Measurements from ENCODE around the gene CACNA1I.
"Not testable (repeated sequence)": the region's sequence is repeated elsewhere in the genome, so short reads cannot be mapped to it uniquely, and the experiment has no call there.

CACNA1I gene

DNA sequence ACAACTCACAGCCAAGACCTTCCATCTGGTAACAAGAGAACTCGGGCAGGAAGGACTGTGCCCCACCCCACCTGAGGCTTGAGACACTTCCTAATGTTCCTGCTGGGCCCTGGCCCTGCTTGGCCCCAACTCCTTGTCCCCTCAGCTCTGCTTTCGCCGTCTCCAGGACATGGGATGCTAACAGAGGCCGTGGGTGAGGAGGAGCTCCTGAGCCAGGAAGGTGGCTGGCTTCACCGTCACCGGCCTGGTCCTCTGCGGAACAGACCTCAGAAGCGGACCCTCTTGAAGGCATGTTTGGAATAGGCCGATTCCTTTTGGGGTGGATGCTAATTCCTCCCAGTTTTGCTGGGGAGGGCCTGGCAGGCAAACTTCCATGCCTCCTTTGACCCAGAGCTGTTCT, 154.3 kb downstream of the CACNA1I start:
- no peak for DNase-seq

GRCh38 chr22:39725351-39726035, 154.9 kb downstream of the CACNA1I start:
- no peak for DNase-seq

DNA sequence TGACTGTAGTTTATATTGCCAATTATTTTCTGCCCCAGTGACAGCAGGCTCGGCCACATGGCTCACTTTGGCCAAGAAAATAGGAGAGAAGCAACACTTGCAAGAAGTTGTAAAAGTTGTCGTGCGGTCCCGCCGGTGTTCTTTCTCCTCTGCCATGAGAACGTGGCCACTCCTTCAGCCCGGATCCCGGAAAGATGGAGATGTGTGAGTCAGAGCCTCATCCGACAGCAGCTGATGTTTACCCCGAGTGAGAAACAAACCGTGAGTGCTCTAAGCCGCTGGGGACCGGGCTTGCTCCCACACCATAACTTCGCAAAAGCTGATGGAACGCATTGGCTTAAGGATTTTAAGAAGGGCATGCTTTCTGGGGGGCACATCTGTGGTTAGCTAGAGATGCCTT, 157.0 kb downstream of the CACNA1I start:
- DNase-seq: no peak

DNA sequence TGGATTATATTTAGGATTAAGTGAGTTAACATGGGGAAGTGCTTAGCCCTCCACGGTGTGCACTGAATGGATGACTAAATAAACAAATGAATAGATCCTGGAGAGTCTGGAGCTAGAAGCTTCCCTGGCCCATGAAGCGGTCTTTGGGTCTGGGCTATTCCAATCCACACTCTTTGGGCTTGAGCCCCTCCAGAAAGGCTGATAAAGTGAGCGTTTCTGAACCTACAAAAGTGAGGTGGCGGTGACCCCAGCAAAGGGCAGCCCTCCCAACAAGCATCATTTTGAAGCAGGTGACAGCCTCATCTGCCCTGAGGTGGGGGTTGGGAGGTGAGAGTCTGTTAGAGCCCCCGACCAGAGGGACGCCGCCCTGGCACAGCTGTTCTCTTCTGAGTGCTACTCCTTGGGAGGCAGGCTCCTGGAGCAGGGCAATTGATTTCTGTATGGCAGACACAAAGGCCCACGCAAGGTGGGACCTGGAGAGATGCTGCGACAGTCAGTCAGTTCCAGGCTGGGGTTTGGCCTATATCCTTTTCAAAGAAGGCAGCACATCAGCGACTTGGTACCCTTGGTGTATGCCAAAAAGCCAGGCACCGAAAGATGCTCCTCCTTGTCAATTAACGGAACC, 157.8 kb downstream of the CACNA1I start:
- DNase-seq: no peak

- no peak for DNase-seq
Measured at GRCh38 chr22:39729141-39729934, 158.8 kb downstream of the CACNA1I start.

DNA sequence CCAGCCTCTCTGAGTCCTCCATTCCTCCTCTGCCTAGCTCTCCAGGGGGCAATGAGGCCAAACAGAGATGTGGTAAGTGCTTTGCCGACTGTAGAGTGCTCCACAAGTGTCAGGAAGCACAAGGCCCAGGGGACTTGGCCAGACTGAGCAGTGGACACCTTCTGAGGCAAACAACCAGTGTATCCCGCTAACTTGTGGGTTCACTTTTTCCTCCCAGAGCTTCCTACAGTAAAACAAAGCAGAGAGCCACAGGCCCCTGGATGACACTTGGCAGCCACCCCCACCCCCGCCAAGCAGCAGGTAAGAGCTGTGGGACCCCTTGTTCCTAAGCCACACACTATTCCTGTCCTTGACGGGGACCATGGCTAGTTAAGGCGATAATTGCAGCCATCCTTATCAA, 160.9 kb downstream of the CACNA1I start:
- no peak for DNase-seq

DNA sequence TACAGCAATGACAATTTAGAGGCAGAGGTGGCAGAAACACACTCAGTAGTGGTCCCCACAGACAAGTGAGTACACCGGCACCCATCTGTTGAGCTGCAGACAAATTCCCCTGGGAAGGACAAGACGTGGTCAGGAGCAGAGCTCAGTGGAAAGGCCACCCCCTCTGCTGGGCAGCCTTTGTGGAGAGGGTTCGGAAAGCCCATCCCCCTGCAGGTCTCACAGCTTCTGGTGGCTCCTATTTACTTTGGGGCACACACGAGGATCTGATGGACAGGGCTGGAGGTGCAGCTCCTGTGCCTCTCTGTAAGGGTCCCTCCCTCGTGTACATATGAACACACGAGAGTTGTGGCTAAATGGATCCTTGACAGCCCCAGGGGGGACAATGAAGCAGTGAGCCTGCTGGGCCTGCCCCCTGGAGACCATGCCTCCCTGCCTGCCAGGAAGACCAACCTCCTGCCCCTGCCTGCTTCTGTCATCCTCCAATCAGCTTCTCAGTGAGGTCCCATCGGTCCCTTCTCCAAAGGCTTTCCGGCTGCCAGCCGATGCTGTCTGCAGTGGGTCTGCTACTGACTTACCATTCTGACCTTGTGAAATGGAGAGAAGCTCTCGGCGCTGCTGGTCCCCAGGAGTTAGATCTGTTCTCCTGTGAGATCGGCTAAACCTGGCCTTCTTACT, 161.5 kb downstream of the CACNA1I start:
- no peak for DNase-seq

DNA sequence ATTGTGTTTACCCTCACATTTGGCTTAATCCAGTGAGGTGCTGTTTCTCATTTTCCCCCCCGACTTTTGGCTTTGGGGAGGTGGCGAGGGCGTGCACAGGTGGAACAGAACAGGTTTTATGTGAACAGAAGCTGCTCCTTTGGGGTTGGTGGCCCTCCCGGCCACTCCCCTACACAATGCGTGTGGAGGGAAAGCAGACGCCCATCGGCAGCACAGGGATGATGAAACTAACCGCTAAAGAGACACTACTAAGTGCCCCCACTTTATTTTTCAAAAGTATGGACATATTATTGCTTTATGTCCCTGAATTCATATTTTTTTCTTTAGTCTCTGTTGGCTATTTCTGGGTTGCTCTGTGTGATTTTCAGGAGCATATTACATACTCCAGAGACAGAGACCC, 162.1 kb downstream of the CACNA1I start:
- no peak for DNase-seq

- no peak for DNase-seq
Measured at GRCh38 chr22:39733191-39733590, 162.6 kb downstream of the CACNA1I start.

DNA sequence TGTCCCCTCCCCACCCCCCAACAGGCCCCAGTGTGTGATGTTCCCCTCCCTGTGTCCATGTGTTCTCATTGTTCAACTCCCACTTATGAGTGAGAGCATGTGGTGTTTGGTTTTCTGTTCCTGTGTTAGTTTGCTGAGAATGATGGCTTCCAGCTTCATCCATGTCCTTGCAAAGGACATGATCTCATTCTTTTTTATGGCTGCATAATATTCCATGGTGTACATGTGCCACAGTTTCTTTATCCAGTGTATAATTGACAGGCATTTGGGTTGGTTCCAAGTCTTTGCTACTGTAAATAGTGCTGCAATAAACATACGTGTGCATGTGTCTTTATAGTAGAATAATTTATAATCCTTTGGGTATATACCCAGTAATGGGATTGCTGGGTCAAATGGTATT, 163.5 kb downstream of the CACNA1I start:
- not testable (repeated sequence) for DNase-seq

DNA sequence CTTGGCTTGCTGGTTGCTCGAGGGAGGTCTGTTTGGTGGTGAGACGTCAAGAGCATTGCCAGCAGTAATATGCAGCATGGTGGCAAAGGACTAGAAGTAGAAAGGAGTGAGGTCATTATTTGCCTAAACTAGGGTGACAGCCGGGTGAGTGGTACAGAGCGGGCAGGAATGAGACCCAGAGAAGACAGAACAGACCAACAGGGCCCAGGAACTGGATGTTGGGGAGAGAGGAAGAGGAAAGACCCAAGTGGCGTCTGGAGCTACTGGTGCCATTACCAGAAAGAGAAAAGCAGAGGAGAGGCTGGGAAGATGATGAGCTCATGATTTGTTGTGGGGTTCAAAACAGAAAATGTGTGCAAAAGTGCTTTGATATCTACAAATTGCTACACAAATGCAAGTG, 164.3 kb downstream of the CACNA1I start:
- DNase-seq: no peak

- no peak for DNase-seq
Measured at GRCh38 chr22:39735776-39736175, 165.2 kb downstream of the CACNA1I start.

GRCh38 chr22:39738746-39739145, 168.2 kb downstream of the CACNA1I start:
- no peak for DNase-seq
